Measurements from ENCODE around the gene FAM107B. TPM values are rescaled to one million over a fixed set of nuclear protein-coding genes. Genes with fewer than 3 reads are reported as not detected.

The FAM107B gene
- total and polyA plus RNA-seq, 2 of the 13 experiments (the other 11 are each of a cell fraction or from before 2014, with no cell fraction given), result 15.7 to 24.8 TPM

DNA sequence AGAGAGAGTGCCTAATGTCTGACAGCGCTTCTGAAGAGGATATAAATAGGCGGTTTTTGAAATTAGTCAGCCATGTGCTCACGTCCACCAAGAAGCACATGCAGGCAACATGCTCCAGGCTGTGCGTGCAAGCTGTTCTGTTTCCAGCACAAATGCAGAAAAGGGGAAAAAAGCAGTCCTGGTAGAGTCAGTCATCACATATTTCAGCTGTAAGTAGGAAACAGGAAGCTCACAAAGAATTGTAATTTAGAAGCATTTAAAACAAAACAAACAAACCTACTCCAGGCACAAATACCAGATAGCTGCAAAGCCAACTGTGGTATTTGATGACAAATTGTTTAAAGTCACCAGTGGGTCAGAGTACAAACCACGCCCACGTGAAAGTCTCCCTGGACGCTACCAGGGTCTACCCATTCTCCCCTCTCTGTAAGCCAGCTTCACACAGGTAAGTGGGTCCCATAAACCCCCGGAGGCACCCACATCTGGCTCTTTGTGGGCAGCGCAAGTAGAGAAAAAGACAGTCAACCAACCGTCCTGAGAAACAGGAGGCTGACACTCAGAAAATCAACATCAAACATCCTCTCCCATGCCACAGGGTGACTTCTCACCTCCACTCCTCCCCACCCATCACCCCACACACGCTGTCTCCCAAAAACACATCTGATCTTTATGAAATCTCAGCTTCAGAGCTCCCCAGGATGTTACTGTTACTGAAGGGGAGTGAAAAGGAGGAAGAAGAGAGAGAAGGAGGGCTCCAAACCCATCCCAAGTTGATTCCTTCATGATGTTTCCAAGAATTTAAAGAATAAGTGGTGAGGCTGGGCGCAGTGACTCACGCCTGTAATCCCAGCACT is 186.4 kb downstream of the FAM107B start (continued):
- TF ChIP-seq, protein P1, sequence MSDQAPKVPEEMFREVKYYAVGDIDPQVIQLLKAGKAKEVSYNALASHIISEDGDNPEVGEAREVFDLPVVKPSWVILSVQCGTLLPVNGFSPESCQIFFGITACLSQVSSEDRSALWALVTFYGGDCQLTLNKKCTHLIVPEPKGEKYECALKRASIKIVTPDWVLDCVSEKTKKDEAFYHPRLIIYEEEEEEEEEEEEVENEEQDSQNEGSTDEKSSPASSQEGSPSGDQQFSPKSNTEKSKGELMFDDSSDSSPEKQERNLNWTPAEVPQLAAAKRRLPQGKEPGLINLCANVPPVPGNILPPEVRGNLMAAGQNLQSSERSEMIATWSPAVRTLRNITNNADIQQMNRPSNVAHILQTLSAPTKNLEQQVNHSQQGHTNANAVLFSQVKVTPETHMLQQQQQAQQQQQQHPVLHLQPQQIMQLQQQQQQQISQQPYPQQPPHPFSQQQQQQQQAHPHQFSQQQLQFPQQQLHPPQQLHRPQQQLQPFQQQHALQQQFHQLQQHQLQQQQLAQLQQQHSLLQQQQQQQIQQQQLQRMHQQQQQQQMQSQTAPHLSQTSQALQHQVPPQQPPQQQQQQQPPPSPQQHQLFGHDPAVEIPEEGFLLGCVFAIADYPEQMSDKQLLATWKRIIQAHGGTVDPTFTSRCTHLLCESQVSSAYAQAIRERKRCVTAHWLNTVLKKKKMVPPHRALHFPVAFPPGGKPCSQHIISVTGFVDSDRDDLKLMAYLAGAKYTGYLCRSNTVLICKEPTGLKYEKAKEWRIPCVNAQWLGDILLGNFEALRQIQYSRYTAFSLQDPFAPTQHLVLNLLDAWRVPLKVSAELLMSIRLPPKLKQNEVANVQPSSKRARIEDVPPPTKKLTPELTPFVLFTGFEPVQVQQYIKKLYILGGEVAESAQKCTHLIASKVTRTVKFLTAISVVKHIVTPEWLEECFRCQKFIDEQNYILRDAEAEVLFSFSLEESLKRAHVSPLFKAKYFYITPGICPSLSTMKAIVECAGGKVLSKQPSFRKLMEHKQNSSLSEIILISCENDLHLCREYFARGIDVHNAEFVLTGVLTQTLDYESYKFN (CRISPR knock-in tag; conservative IDR thresholded peaks at IDR 0.05), result peak; percentile 71
- no peak for TF ChIP-seq KLF12 (CRISPR knock-in tag; IDR thresholded peaks at IDR 0.05; ENCODE audit: borderline replicate concordance)
- TF ChIP-seq, protein P2, sequence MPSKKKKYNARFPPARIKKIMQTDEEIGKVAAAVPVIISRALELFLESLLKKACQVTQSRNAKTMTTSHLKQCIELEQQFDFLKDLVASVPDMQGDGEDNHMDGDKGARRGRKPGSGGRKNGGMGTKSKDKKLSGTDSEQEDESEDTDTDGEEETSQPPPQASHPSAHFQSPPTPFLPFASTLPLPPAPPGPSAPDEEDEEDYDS (CRISPR knock-in tag; IDR thresholded peaks at IDR 0.05), result 0 out of 2 replicates have a peak, but pooled peaks have one; percentile 11

DNA sequence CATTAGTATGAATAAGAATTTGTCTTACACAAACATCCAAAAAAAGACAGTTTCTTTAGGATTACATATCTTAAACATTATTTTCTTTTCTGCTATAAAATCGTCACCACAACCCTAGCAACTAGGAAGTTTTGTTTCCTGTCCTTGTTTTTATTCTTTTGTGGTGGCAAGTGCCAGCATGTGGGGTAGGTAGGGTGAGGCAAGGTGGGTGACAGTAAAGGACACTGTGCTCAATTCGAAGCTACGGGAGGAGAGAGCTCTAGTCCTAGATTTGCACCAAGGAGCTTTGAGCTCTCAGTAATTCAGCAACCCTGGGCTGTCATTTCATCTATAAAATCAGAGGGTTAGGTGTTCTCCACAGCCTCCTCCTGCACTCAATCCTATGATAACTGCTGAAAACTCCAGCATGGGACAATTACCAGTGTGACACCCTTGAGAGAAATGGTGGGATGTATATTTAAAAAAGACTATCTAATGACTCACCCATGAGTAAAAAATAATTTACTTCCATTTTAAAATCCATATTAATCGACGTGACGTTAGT is 187.1 kb downstream of the FAM107B start:
- Histone ChIP-seq H3K36me3 (replicated peaks in 1 of 2; ENCODE audit: control insufficient read depth in 1 of 2, insufficient read depth in 2 of 2, low read length in 2 of 2) (peaks cover 0 to 4% of the 10 kb centered on the region in 2 experiments; a peak in 1 of 5 replicates), H3K4me1 (ENCODE audit: insufficient read depth, low read length) (peaks cover 64% of the 10 kb centered on the region), H3K27me3 (ENCODE audit: control insufficient read depth in 1 of 2, insufficient read depth in 2 of 2, low read length in 2 of 2) (no peaks in the 10 kb centered on the region), H4K20me1 (ENCODE audit: insufficient read depth, low read length) (no peaks in the 10 kb centered on the region), H2AFZ (ENCODE audit: low read length) (no peak overlapping the region), H3K4me3 (replicated peaks in 1 of 3; ENCODE audit: insufficient read depth in 1 of 3, low read depth in 2 of 3, low read length in 3 of 3) (peak overlapping the region in 1 of 3 experiments; percentile 7; a peak in 1 of 6 replicates), H3K27ac (ENCODE audit: extremely low read length, insufficient read depth, low read length) (peak overlapping the region; percentile 61), H3K9ac (ENCODE audit: insufficient read depth, low read depth, low read length) (no peak overlapping the region; the same call in 1 of the 2 replicates), H3K79me2 (ENCODE audit: insufficient read depth, low read length) (peaks cover 61% of the 10 kb centered on the region), H3K9me3 (ENCODE audit: low read length) (no peaks in the 10 kb centered on the region), H3K4me2 (ENCODE audit: low read depth, low read length) (peak overlapping the region; percentile 40; the same call in 1 of the 2 replicates)
- CTCF ChIA-PET (ENCODE audit: low intra/inter-chr PET ratio, low total read pairs), result no interaction called here
- POLR2A ChIA-PET, result interaction anchor here (0.9 to 1.8 kb wide), 3 partner anchors 9 to 38 kb away, joined by 3 to 9 read pairs (median 5); no protein-coding TSS in a partner anchor
- no peak for FAIRE-seq
- whole genome bisulfite sequencing (ENCODE audit: low lambda C conversion rate), result 89% methylated on average over 6 of the region's 6 CpGs
- in situ Hi-C loops (cut with HindIII; ENCODE audit: extremely low pct_ligation_motif_present, low pct_unique_long_range_greater_than_20kb), result no loop called here
- no peak for DNase-seq (ENCODE audit: low spot score)
- ATAC-seq, result no peak
- BruUV-seq (replicated peaks), result no TSS peak
- intact Hi-C loops (cut with micrococcal nuclease; ENCODE audit: unreplicated experiment), result no loop called here
- TF ChIP-seq MBD4 (IDR thresholded peaks at IDR 0.05; ENCODE audit: borderline replicate concordance, low read length), result no peak
- no peak for TF ChIP-seq SP4 (CRISPR knock-in tag; IDR thresholded peaks at IDR 0.05)
- no peak for TF ChIP-seq FOSL1 (CRISPR knock-in tag; IDR thresholded peaks at IDR 0.05; ENCODE audit: borderline replicate concordance)
- TF ChIP-seq, protein P3, sequence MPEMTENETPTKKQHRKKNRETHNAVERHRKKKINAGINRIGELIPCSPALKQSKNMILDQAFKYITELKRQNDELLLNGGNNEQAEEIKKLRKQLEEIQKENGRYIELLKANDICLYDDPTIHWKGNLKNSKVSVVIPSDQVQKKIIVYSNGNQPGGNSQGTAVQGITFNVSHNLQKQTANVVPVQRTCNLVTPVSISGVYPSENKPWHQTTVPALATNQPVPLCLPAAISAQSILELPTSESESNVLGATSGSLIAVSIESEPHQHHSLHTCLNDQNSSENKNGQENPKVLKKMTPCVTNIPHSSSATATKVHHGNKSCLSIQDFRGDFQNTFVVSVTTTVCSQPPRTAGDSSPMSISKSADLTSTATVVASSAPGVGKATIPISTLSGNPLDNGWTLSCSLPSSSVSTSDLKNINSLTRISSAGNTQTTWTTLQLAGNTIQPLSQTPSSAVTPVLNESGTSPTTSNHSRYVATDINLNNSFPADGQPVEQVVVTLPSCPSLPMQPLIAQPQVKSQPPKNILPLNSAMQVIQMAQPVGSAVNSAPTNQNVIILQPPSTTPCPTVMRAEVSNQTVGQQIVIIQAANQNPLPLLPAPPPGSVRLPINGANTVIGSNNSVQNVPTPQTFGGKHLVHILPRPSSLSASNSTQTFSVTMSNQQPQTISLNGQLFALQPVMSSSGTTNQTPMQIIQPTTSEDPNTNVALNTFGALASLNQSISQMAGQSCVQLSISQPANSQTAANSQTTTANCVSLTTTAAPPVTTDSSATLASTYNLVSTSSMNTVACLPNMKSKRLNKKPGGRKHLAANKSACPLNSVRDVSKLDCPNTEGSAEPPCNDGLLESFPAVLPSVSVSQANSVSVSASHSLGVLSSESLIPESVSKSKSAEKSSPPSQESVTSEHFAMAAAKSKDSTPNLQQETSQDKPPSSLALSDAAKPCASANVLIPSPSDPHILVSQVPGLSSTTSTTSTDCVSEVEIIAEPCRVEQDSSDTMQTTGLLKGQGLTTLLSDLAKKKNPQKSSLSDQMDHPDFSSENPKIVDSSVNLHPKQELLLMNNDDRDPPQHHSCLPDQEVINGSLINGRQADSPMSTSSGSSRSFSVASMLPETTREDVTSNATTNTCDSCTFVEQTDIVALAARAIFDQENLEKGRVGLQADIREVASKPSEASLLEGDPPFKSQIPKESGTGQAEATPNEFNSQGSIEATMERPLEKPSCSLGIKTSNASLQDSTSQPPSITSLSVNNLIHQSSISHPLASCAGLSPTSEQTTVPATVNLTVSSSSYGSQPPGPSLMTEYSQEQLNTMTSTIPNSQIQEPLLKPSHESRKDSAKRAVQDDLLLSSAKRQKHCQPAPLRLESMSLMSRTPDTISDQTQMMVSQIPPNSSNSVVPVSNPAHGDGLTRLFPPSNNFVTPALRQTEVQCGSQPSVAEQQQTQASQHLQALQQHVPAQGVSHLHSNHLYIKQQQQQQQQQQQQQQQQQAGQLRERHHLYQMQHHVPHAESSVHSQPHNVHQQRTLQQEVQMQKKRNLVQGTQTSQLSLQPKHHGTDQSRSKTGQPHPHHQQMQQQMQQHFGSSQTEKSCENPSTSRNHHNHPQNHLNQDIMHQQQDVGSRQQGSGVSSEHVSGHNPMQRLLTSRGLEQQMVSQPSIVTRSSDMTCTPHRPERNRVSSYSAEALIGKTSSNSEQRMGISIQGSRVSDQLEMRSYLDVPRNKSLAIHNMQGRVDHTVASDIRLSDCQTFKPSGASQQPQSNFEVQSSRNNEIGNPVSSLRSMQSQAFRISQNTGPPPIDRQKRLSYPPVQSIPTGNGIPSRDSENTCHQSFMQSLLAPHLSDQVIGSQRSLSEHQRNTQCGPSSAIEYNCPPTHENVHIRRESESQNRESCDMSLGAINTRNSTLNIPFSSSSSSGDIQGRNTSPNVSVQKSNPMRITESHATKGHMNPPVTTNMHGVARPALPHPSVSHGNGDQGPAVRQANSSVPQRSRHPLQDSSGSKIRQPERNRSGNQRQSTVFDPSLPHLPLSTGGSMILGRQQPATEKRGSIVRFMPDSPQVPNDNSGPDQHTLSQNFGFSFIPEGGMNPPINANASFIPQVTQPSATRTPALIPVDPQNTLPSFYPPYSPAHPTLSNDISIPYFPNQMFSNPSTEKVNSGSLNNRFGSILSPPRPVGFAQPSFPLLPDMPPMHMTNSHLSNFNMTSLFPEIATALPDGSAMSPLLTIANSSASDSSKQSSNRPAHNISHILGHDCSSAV (CRISPR knock-in tag; IDR thresholded peaks at IDR 0.05; ENCODE audit: borderline replicate concordance), result no peak
- TF ChIP-seq ZNF761 (CRISPR knock-in tag; conservative IDR thresholded peaks at IDR 0.05), result no peak
